Pancreas (tissue), 10 donors: ENCODE measurements around the gene NEDD8. TPM values are rescaled to one million over a fixed set of nuclear protein-coding genes. Genes with fewer than 3 reads are reported as not detected.

Source experiments
- ATAC-seq, 4 donors: fragments of 200-7000 bp; cut with Tn5 transposase; one replicate each; pipeline versions ENCODE4 v1.8.0 to v1.9.1; 2020; ENCODE audit warnings: mild to moderate bottlenecking in 4 of 4, moderate library complexity in 4 of 4
- DNase-seq, 6 donors: peaks; one replicate each; pipeline ENCODE4 v3.0.0-alpha.2; 2020
- FAIRE-seq: peaks from 2 replicates; lab custom pipeline; 2012; peaks lifted over from hg19 to GRCh38; lab: Jason Lieb, UNC
- H3K27ac ChIP-seq, 4 donors: fragments of 200-600 bp; sonication (generic); 1 replicate in 3 of 4; 2 replicates in 1 of 4; pipeline versions ENCODE4 v1.5.0 to v1.8.0; 2020
- H3K27me3 ChIP-seq, 4 donors: fragments of 200-600 bp; one replicate each; pipeline ENCODE4 v1.8.0; 2021
- H3K36me3 ChIP-seq, 3 donors: fragments of 200-600 bp; sonication (generic) in 1 of 3; one replicate each; pipeline versions ENCODE4 v1.5.0 to v1.8.0; 2020 to 2021
- H3K4me1 ChIP-seq, 3 donors: fragments of 200-600 bp; one replicate each; pipeline ENCODE4 v1.8.0; 2021
- H3K4me3 ChIP-seq, 4 donors: fragments of 200-600 bp; sonication (generic) in 2 of 4; one replicate each; pipeline versions ENCODE4 v1.5.0 to v1.8.0; 2020 to 2021
- H3K9me3 ChIP-seq, 4 donors: fragments of 200-600 bp; one replicate each; pipeline ENCODE4 v1.8.0; 2021
- CTCF ChIP-seq, 4 donors: fragments of 200-600 bp; sonication (generic) in 3 of 4; IDR thresholded peaks; one replicate each; pipeline versions ENCODE4 v1.5.0 to v1.8.0; 2021; ENCODE audit warnings: antibody characterized with exemption in 4 of 4
- WGBS, 2 donors: extraction: QIAGEN DNeasy Blood & Tissue Kit; methylation state at CpG; one replicate each; pipeline ENCODE4 v1.1.7; 2013; 5-methylcytosine and 5-hydroxymethylcytosine counted together
- intact Hi-C, 3 donors: fragments of 100-400 bp; cut with DNase I; formaldehyde crosslinking; loops; one replicate each; pipeline versions ENCODE4 v1.11.1 to v1.14.2; 2022
- polyA plus RNA-seq, 2 donors: library from polyadenylated mRNA; stranded (reverse); fragments of 200-250 nt; gene quantifications; one replicate each; pipeline ENCODE4 v1.2.3, GENCODE V29; 2013
- total RNA-seq, 6 donors: library from RNA; stranded (reverse); fragmentation: NEBNext Ultra II Directional in 4 of 6; extraction: Animal tissue kit (Norgen Biotek cat#: 25700) in 4 of 6; gene quantifications; one replicate each; pipeline versions ENCODE4 v1.2.1 to v1.2.4, GENCODE V29; 2021 to 2023
- donor health status: healthy with polysubstance abuse.
- donor health status: DM: no; HTN: no; CAD: no; lungs with moderate emphysema.
- donor health status: DM: no; HTN: no; CAD: no.
- donor health status: control.
- donor health status: control.
- donor health status: Bipolar disorder and iron deficiency.
- donor health status: DM: yes; HTN: yes; CAD: no.
- donor health status: DM: no; HTN: no; CAD: no.
- donor health status: DM: no; HTN: no; CAD: no.
- donor health status: DM: yes; HTN: yes; CAD: no.

NEDD8 gene
- total and polyA plus RNA-seq, 8 donors = 32.5 to 118 (median 55.4) TPM

GRCh38 chr14:24172871-24173281 lies 59.3 kb downstream of the NEDD8 start:
- Histone ChIP-seq H3K27me3 (no peaks in the 10 kb centered on the region), H3K4me1 (no peaks in the 10 kb centered on the region), H3K9me3 (no peaks in the 10 kb centered on the region), H3K27ac (no peak overlapping the region), H3K4me3 (no peak overlapping the region), H3K36me3 (peaks cover 0 to 12% (median 12%) of the 10 kb centered on the region in 3 donors)
- no peak for DNase-seq
- WGBS, 2 donors = 83 to 86% methylated on average over 20 of the region's 20 CpGs
- FAIRE-seq = no peak
- TF ChIP-seq CTCF (IDR thresholded peaks at IDR 0.05) = no peak
- peak in 1 of 4 donors; percentile 3 for ATAC-seq
- intact Hi-C loops = no loop called here

DNA sequence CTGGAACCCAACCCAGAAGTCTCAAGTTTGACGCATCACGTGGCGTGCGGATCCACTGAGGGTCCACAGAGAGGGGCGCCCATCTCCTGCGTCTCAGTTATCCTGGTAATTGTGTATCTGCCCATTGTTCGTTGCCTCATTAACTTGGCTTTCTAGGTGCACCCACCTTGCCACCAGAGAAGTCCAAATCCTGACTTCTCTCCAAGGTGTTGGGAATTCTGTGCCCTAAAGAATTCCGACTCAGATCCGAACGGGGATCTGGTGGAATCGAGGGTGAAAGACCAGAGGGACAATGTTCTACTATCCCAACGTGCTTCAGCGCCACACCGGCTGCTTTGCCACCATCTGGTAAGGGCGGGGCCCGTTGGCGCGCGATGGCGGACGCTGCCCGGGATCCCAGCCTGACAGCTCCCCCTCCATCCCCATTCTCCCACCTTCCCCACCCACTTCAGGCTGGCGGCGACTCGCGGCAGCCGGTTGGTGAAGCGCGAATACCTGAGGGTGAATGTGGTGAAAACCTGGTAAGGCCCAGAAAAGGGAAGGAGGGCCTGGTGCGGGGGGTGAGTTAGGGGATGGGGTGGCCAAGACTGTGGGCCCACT lies 59.8 kb downstream of the NEDD8 start:
- peaks cover 0 to 12% (median 8%) of the 10 kb centered on the region in 3 donors for H3K36me3 ChIP-seq
- H3K4me3 ChIP-seq = peak overlapping the region in 1 of 4 donors; percentile 20
- ATAC-seq (peak in 2 of 4 donors; percentile 14 to 34), DNase-seq (no peak), FAIRE-seq (no peak)
- WGBS, 2 donors = 77% methylated on average over 30 of the region's 30 CpGs
- intact Hi-C loops = no loop called here
- no peak for TF ChIP-seq CTCF (IDR thresholded peaks at IDR 0.05)
- no peaks in the 10 kb centered on the region for H3K27me3 ChIP-seq
- no peak overlapping the region for H3K27ac ChIP-seq
- no peaks in the 10 kb centered on the region for H3K4me1 ChIP-seq
- no peaks in the 10 kb centered on the region for H3K9me3 ChIP-seq

DNA sequence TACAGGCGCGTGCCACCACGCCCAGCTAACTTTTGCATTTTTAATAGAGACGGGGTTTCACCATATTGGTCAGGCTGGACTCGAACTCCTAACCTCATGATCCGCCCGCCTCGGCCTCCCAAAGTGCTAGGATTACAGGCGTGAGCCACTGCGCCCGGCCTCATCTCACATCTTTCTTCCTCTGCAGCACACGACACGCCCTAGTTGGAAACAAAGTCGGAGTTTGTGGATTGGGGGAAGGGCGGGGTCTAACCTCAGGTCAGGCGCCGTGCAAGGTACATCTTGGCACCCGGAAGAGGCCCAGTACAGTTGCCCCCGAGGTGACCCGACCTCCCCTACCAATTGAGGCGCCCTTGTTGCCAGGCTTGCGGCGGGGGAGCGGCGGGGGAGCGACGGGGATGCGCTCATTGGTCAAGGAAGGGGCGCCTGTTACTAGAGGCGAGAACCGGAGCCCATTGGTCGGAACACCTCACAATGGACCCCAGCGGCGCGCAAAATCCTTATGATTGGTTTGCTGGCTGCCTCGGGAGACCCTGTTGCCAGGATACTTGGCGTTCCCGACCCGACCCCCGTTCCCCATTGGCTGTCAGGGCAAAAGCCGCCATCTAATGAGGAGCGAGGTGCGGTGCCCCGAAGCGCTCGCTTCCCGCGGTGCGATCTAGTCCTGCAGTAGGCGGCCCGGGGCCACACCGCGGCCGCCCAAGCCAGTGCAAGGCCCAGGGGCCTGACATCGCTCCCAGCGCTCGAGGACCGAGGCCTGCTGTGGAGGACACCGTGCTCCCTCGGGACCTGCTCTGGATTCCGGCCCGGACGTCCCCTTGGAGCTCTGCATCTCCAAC lies 60.5 kb downstream of the NEDD8 start, which contains the start of gene REC8:
Gene REC8 (plus strand): TSS at position 659 of the 839 bp plus-strand sequence. CDS start 473 bp downstream, outside the sequence.
- intact Hi-C loops = no loop called here
- peaks cover 0 to 12% (median 8%) of the 10 kb centered on the region in 3 donors for H3K36me3 ChIP-seq
- H3K4me1 ChIP-seq = no peaks in the 10 kb centered on the region
- FAIRE-seq (no peak), ATAC-seq (peak; percentile 28 to 87 (median 80)), DNase-seq (peak in 3 of 6 donors; percentile 43 to 82 (median 45))
- no peaks in the 10 kb centered on the region for H3K27me3 ChIP-seq
- peak within 1 kb of the TSS in 1 of 4 donors; percentile 20 for H3K4me3 ChIP-seq
- no peak for TF ChIP-seq CTCF (IDR thresholded peaks at IDR 0.05)
- no peaks in the 10 kb centered on the region for H3K9me3 ChIP-seq
- whole genome bisulfite sequencing, 2 donors = 62 to 67% methylated on average over 63 of the region's 63 CpGs
- no peak within 1 kb of the TSS for H3K27ac ChIP-seq

DNA sequence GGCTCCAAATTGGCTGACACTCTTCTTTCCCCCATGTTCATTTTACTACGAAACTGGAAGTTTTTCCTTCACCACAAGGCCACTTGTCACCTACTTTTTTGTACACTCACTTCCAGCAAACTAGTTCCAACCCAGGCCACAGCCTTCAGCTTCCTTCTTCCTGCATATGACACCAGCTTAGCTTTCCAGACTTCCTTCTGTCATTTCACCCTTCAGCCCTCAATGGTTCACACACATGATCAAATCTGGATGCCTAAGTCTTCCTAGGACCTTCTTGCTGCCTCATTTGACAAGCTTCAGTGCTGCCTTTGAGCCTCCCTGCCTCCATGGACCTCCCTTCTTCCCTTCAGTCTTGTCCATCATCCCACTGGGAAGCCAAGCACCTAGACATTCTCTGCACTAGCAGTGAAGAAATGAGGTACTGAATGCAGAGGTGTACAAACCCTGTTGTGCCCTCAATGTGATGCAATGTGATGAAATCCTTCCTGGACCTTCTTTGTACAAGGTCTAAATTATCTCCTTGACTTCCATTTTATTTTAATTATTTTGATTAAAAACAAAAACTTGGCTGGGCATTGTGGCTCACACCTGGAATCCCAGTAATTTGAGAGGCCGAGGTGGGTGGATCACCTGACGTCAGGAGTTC lies 64.6 kb downstream of the NEDD8 start:
- no peaks in the 10 kb centered on the region for H3K9me3 ChIP-seq
- no peak overlapping the region for H3K4me3 ChIP-seq
- peaks cover 0 to 6% (median 0%) of the 10 kb centered on the region in 3 donors for H3K4me1 ChIP-seq
- DNase-seq = no peak
- no peak for ATAC-seq
- peaks cover 5 to 45% (median 24%) of the 10 kb centered on the region in 3 donors for H3K36me3 ChIP-seq
- TF ChIP-seq CTCF (IDR thresholded peaks at IDR 0.05) = no peak
- H3K27ac ChIP-seq = no peak overlapping the region
- FAIRE-seq = no peak
- H3K27me3 ChIP-seq = no peaks in the 10 kb centered on the region
- intact Hi-C loops = no loop called here
- 81 to 97% methylated on average over 3 of the region's 3 CpGs for WGBS, 2 donors

Other genes starting within 250 kb of the NEDD8 start
Only the 30 nearest of the 34 such genes appear.
- gene CARMIL3, start 180.4 kb downstream of the NEDD8 start, total RNA-seq = under 1 TPM; 0.31 to 1.00 (median 0.71) TPM
- gene CARMIL3, start 180.4 kb downstream of the NEDD8 start, polyA plus RNA-seq = 1 to 10 TPM; 2.7 to 4.0 TPM
- gene CPNE6, start 160.8 kb downstream of the NEDD8 start, total RNA-seq = not detected
- under 1 TPM in 1 of 2 donors, not detected in 1; 0.07 TPM for gene CPNE6, start 160.8 kb downstream of the NEDD8 start, polyA plus RNA-seq
- gene PCK2, start 138.1 kb downstream of the NEDD8 start, total RNA-seq = 100 to 1,000 TPM in 1 of 6 donors, 10 to 100 TPM in 5; 18.6 to 146 (median 23.1) TPM
- 10 to 100 TPM; 12.8 to 20.3 TPM for gene PCK2, start 138.1 kb downstream of the NEDD8 start, polyA plus RNA-seq
- gene DCAF11, start 117.6 kb downstream of the NEDD8 start, total RNA-seq = 10 to 100 TPM; 50.1 to 78.9 (median 60.3) TPM
- gene DCAF11, start 117.6 kb downstream of the NEDD8 start, polyA plus RNA-seq = 10 to 100 TPM; 34.2 to 41.6 TPM
- gene NRL, start 117.4 kb downstream of the NEDD8 start, total RNA-seq = 1 to 10 TPM in 3 of 6 donors, under 1 TPM in 3; 0.37 to 2.4 (median 1.1) TPM
- 1 to 10 TPM; 2.3 TPM for gene NRL, start 117.4 kb downstream of the NEDD8 start, polyA plus RNA-seq
- gene FITM1, start 101.7 kb downstream of the NEDD8 start, total RNA-seq = 10 to 100 TPM in 1 of 6 donors, 1 to 10 TPM in 5; 2.7 to 12.0 (median 4.0) TPM
- gene FITM1, start 101.7 kb downstream of the NEDD8 start, polyA plus RNA-seq = 10 to 100 TPM in 1 of 2 donors, 1 to 10 TPM in 1; 3.4 to 11.1 TPM
- gene PSME1, start 96.2 kb downstream of the NEDD8 start, total RNA-seq = 100 to 1,000 TPM in 2 of 6 donors, 10 to 100 TPM in 4; 46.4 to 107 (median 68.8) TPM
- gene PSME1, start 96.2 kb downstream of the NEDD8 start, polyA plus RNA-seq = 100 to 1,000 TPM in 1 of 2 donors, 10 to 100 TPM in 1; 88.9 to 132 TPM
- gene EMC9, start 90.8 kb downstream of the NEDD8 start, total RNA-seq = 10 to 100 TPM in 5 of 6 donors, 1 to 10 TPM in 1; 8.1 to 18.8 (median 13.5) TPM
- gene EMC9, start 90.8 kb downstream of the NEDD8 start, polyA plus RNA-seq = 10 to 100 TPM; 52.4 to 72.6 TPM
- 10 to 100 TPM; 33.9 to 90.3 (median 59.2) TPM for gene PSME2, start 85.8 kb downstream of the NEDD8 start, total RNA-seq
- 100 to 1,000 TPM; 180 to 285 TPM for gene PSME2, start 85.8 kb downstream of the NEDD8 start, polyA plus RNA-seq
- gene RNF31, start 84.9 kb downstream of the NEDD8 start, total RNA-seq = 10 to 100 TPM; 25.8 to 44.2 (median 37.1) TPM
- 100 to 1,000 TPM; 124 to 169 TPM for gene RNF31, start 84.9 kb downstream of the NEDD8 start, polyA plus RNA-seq
- gene IRF9, start 71.1 kb downstream of the NEDD8 start, total RNA-seq = 10 to 100 TPM; 20.3 to 60.7 (median 27.9) TPM
- 10 to 100 TPM; 50.7 to 60.8 TPM for gene IRF9, start 71.1 kb downstream of the NEDD8 start, polyA plus RNA-seq
- 1 to 10 TPM; 3.5 to 9.9 (median 4.5) TPM for gene REC8, start 60.3 kb downstream of the NEDD8 start, total RNA-seq
- gene REC8, start 60.3 kb downstream of the NEDD8 start, polyA plus RNA-seq = 10 to 100 TPM; 22.8 to 41.1 TPM
- gene IPO4, start 43.6 kb downstream of the NEDD8 start, total RNA-seq = 10 to 100 TPM; 24.6 to 62.0 (median 31.0) TPM
- gene IPO4, start 43.6 kb downstream of the NEDD8 start, polyA plus RNA-seq = 10 to 100 TPM; 21.3 to 29.4 TPM
- gene TM9SF1, start 36.9 kb downstream of the NEDD8 start, total RNA-seq = 10 to 100 TPM; 29.2 to 46.8 (median 38.4) TPM
- 10 to 100 TPM; 20.5 to 34.4 TPM for gene TM9SF1, start 36.9 kb downstream of the NEDD8 start, polyA plus RNA-seq
- gene TSSK4, start 26.7 kb downstream of the NEDD8 start, total RNA-seq = under 1 TPM in 5 of 6 donors, not detected in 1; 0.16 to 0.66 (median 0.40) TPM
- gene TSSK4, start 26.7 kb downstream of the NEDD8 start, polyA plus RNA-seq = under 1 TPM; 0.14 to 0.46 TPM
- 10 to 100 TPM; 16.3 to 31.2 (median 22.4) TPM for gene CHMP4A, start 18.9 kb downstream of the NEDD8 start, total RNA-seq
- gene CHMP4A, start 18.9 kb downstream of the NEDD8 start, polyA plus RNA-seq = 10 to 100 TPM; 35.4 to 79.9 TPM
- gene MDP1, start 16.3 kb downstream of the NEDD8 start, total RNA-seq = 10 to 100 TPM in 2 of 6 donors, 1 to 10 TPM in 4; 7.8 to 11.9 (median 9.3) TPM
- 10 to 100 TPM; 20.4 to 31.7 TPM for gene MDP1, start 16.3 kb downstream of the NEDD8 start, polyA plus RNA-seq
- 10 to 100 TPM; 24.3 to 37.0 (median 28.6) TPM for gene GMPR2, start 562 bp upstream of the NEDD8 start, total RNA-seq
- gene GMPR2, start 562 bp upstream of the NEDD8 start, polyA plus RNA-seq = 10 to 100 TPM; 23.6 to 48.1 TPM
- 10 to 100 TPM; 32.1 to 42.6 (median 34.4) TPM for gene TINF2, start 10.3 kb upstream of the NEDD8 start, total RNA-seq
- gene TINF2, start 10.3 kb upstream of the NEDD8 start, polyA plus RNA-seq = 10 to 100 TPM; 23.8 to 43.8 TPM
- gene TGM1, start 30.8 kb upstream of the NEDD8 start, total RNA-seq = 1 to 10 TPM; 1.2 to 3.8 (median 2.2) TPM
- gene TGM1, start 30.8 kb upstream of the NEDD8 start, polyA plus RNA-seq = 1 to 10 TPM; 4.8 to 5.4 TPM
- 10 to 100 TPM; 15.4 to 21.0 (median 18.2) TPM for gene RABGGTA, start 39.2 kb upstream of the NEDD8 start, total RNA-seq
- 10 to 100 TPM; 49.1 to 51.5 TPM for gene RABGGTA, start 39.2 kb upstream of the NEDD8 start, polyA plus RNA-seq
- gene DHRS1, start 67.4 kb upstream of the NEDD8 start, total RNA-seq = 10 to 100 TPM in 3 of 6 donors, 1 to 10 TPM in 3; 6.1 to 15.3 (median 11.2) TPM
- gene DHRS1, start 67.4 kb upstream of the NEDD8 start, polyA plus RNA-seq = 10 to 100 TPM; 18.9 to 21.1 TPM
- gene NOP9, start 67.5 kb upstream of the NEDD8 start, total RNA-seq = 10 to 100 TPM in 4 of 6 donors, 1 to 10 TPM in 2; 8.8 to 13.9 (median 11.3) TPM
- 1 to 10 TPM; 6.2 to 8.7 TPM for gene NOP9, start 67.5 kb upstream of the NEDD8 start, polyA plus RNA-seq
- 10 to 100 TPM in 3 of 6 donors, 1 to 10 TPM in 3; 6.3 to 11.3 (median 9.4) TPM for gene CIDEB, start 75.6 kb upstream of the NEDD8 start, total RNA-seq
- 10 to 100 TPM in 1 of 2 donors, 1 to 10 TPM in 1; 9.2 to 15.0 TPM for gene CIDEB, start 75.6 kb upstream of the NEDD8 start, polyA plus RNA-seq
- gene LTB4R2, start 77.8 kb upstream of the NEDD8 start, total RNA-seq = 1 to 10 TPM; 1.5 to 3.0 (median 2.2) TPM
- 1 to 10 TPM in 1 of 2 donors, under 1 TPM in 1; 0.73 to 3.1 TPM for gene LTB4R2, start 77.8 kb upstream of the NEDD8 start, polyA plus RNA-seq
- gene LTB4R, start 79.1 kb upstream of the NEDD8 start, total RNA-seq = 1 to 10 TPM; 1.9 to 3.2 (median 2.3) TPM
- 10 to 100 TPM; 13.0 to 15.5 TPM for gene LTB4R, start 79.1 kb upstream of the NEDD8 start, polyA plus RNA-seq
- 10 to 100 TPM in 1 of 6 donors, 1 to 10 TPM in 5; 3.2 to 10.6 (median 5.1) TPM for gene ADCY4, start 102.7 kb upstream of the NEDD8 start, total RNA-seq
- gene ADCY4, start 102.7 kb upstream of the NEDD8 start, polyA plus RNA-seq = 10 to 100 TPM; 33.8 to 59.3 TPM
- gene RIPK3, start 107.6 kb upstream of the NEDD8 start, total RNA-seq = 10 to 100 TPM in 1 of 6 donors, 1 to 10 TPM in 5; 3.9 to 12.1 (median 5.7) TPM
- 10 to 100 TPM; 12.9 to 13.0 TPM for gene RIPK3, start 107.6 kb upstream of the NEDD8 start, polyA plus RNA-seq
- gene NFATC4, start 135.8 kb upstream of the NEDD8 start, total RNA-seq = 10 to 100 TPM in 3 of 6 donors, 1 to 10 TPM in 3; 3.3 to 27.5 (median 10.5) TPM
- 10 to 100 TPM; 77.0 to 97.9 TPM for gene NFATC4, start 135.8 kb upstream of the NEDD8 start, polyA plus RNA-seq
- 1 to 10 TPM; 2.1 to 9.0 (median 4.3) TPM for gene NYNRIN, start 166.6 kb upstream of the NEDD8 start, total RNA-seq
- 1 to 10 TPM; 2.7 to 5.6 TPM for gene NYNRIN, start 166.6 kb upstream of the NEDD8 start, polyA plus RNA-seq